OCI-LY1 (cell line): ENCODE measurements around the gene MLC1.

ENCODE experiments used
- EZH2 ChIP-seq: fragments of 200-600 bp; sonication (generic), shearing (Covaris generic); IDR thresholded peaks from 2 replicates; pipeline ENCODE4 v1.8.0; 2017; ENCODE audit warnings: borderline replicate concordance, mixed run types, mild to moderate bottlenecking, antibody characterized with exemption, low read length, moderate library complexity, mixed read lengths
- TF ChIP-seq, protein P1 (sequence below): fragments of 200-600 bp; sonication (generic), shearing (Covaris generic); IDR thresholded peaks from 2 replicates; pipeline ENCODE4 v1.5.1; 2017; ENCODE audit warnings: mild to moderate bottlenecking, antibody characterized with exemption, low read length, moderate library complexity, mixed read lengths

GRCh38 chr22:50062509-50063135 lies 22.6 kb downstream of the MLC1 start:
- TF ChIP-seq, protein P1, sequence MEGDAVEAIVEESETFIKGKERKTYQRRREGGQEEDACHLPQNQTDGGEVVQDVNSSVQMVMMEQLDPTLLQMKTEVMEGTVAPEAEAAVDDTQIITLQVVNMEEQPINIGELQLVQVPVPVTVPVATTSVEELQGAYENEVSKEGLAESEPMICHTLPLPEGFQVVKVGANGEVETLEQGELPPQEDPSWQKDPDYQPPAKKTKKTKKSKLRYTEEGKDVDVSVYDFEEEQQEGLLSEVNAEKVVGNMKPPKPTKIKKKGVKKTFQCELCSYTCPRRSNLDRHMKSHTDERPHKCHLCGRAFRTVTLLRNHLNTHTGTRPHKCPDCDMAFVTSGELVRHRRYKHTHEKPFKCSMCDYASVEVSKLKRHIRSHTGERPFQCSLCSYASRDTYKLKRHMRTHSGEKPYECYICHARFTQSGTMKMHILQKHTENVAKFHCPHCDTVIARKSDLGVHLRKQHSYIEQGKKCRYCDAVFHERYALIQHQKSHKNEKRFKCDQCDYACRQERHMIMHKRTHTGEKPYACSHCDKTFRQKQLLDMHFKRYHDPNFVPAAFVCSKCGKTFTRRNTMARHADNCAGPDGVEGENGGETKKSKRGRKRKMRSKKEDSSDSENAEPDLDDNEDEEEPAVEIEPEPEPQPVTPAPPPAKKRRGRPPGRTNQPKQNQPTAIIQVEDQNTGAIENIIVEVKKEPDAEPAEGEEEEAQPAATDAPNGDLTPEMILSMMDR = no peak
- TF ChIP-seq EZH2 = no peak
